Neural progenitor cell (in vitro differentiated cells): ENCODE results near the gene IER5L. TPM values are rescaled to one million over a fixed set of nuclear protein-coding genes. Genes with fewer than 3 reads are reported as not detected.

Experiments
- DNase-seq: peaks from one replicate; pipeline ENCODE4 v3.0.0-alpha.2; 2016; ENCODE audit warnings: low spot score
- H2AFZ ChIP-seq: fragments of 200-600 bp; sonication (generic); replicated peaks from 2 replicates; pipeline ENCODE4 v1.6.1; 2016; ENCODE audit warnings: antibody characterized with exemption
- H3F3A ChIP-seq: fragments of 200-600 bp; sonication (generic); 2 replicates; pipeline ENCODE4 v1.6.1; 2016; ENCODE audit warnings: antibody characterized with exemption, low read depth
- H3K27ac ChIP-seq: fragments of 200-600 bp; sonication (generic); 2 replicates; pipeline ENCODE4 v1.5.1; 2016; ENCODE audit warnings: mild to moderate bottlenecking
- H3K27me3 ChIP-seq: fragments of 200-600 bp; sonication (generic); 2 replicates; pipeline ENCODE4 v1.6.1; 2016; ENCODE audit warnings: mild to moderate bottlenecking, moderate library complexity
- H3K36me3 ChIP-seq: fragments of 200-600 bp; sonication (generic); 2 replicates; pipeline ENCODE4 v1.5.1; 2016
- H3K4me1 ChIP-seq: fragments of 200-600 bp; sonication (generic); 2 replicates; pipeline ENCODE4 v1.6.1; 2016; ENCODE audit warnings: mixed run types
- H3K4me2 ChIP-seq: fragments of 200-600 bp; sonication (generic); 2 replicates; pipeline ENCODE4 v1.6.1; 2016
- H3K4me3 ChIP-seq: fragments of 200-600 bp; sonication (generic); 2 replicates; pipeline ENCODE4 v1.5.1; 2016
- H3K79me2 ChIP-seq: fragments of 200-600 bp; sonication (generic); 2 replicates; pipeline ENCODE4 v1.6.1; 2016; ENCODE audit warnings: low read depth
- H3K9ac ChIP-seq: fragments of 200-600 bp; sonication (generic); 2 replicates; pipeline ENCODE4 v1.6.1; 2016
- H3K9me3 ChIP-seq: fragments of 200-600 bp; sonication (generic); 2 replicates; pipeline ENCODE4 v1.5.1; 2016; ENCODE audit warnings: low read depth
- H4K20me1 ChIP-seq: fragments of 200-600 bp; sonication (generic); 2 replicates; pipeline ENCODE4 v1.6.1; 2016; ENCODE audit warnings: low read depth
- H3K27ac Mint-ChIP-seq: 3 replicates; pipeline ENCODE4 v1.8.0; 2021; ENCODE audit warnings: mixed read lengths
- H3K27me3 Mint-ChIP-seq: 2 replicates; pipeline ENCODE4 v1.8.0; 2022; ENCODE audit warnings: low read depth, mild to moderate bottlenecking, inconsistent platforms, moderate library complexity, mixed read lengths; ENCODE audit not compliant: insufficient read depth
- H3K36me3 Mint-ChIP-seq: 3 replicates; pipeline ENCODE4 v1.8.0; 2021; ENCODE audit warnings: mixed read lengths
- H3K4me1 Mint-ChIP-seq: 3 replicates; pipeline ENCODE4 v1.8.0; 2021; ENCODE audit warnings: mixed read lengths
- H3K4me3 Mint-ChIP-seq: 3 replicates; pipeline ENCODE4 v1.8.0; 2021; ENCODE audit warnings: mild to moderate bottlenecking, moderate library complexity, mixed read lengths
- H3K9me3 Mint-ChIP-seq: 3 replicates; pipeline ENCODE4 v1.8.0; 2020; ENCODE audit warnings: mixed read lengths
- CTCF ChIP-seq: fragments of 200-600 bp; sonication (generic); IDR thresholded peaks from 2 replicates; pipeline ENCODE4 v1.5.1; 2017; ENCODE audit warnings: antibody characterized with exemption, mild to moderate bottlenecking
- EZH2 ChIP-seq: fragments of 200-600 bp; sonication (generic); IDR thresholded peaks from 2 replicates; pipeline ENCODE4 v1.6.1; 2017; ENCODE audit warnings: antibody characterized with exemption, mild to moderate bottlenecking, moderate library complexity
- EZH2phosphoT487 ChIP-seq: fragments of 200-600 bp; sonication (generic); IDR thresholded peaks from 2 replicates; pipeline ENCODE4 v1.6.1; 2017; ENCODE audit warnings: antibody characterized with exemption
- total RNA-seq: library from RNA; depleted of rRNA; stranded (reverse); fragments of >200 nt; gene quantifications from 2 replicates; pipeline ENCODE4 v1.2.3, GENCODE V29; 2015; ENCODE audit warnings: low replicate concordance

Gene IER5L
- total RNA-seq, 1 donor from 2014 or later = 12.2 TPM

GRCh38 chr9:129162497-129163197 lies 15.4 kb downstream of the IER5L start:
- H3K9ac ChIP-seq = no peak overlapping the region
- no peaks in the 10 kb centered on the region for H3K79me2 ChIP-seq
- peaks cover 7% of the 10 kb centered on the region for H3K4me1 ChIP-seq
- Mint-ChIP-seq H3K9me3 (peaks cover 3% of the 10 kb centered on the region), H3K4me3 (no peak overlapping the region), H3K36me3 (peaks cover 11% of the 10 kb centered on the region), H3K27me3 (peaks cover 4% of the 10 kb centered on the region), H3K27ac (peak overlapping the region; percentile 22), H3K4me1 (peaks cover 24% of the 10 kb centered on the region)
- H3K9me3 ChIP-seq = no peaks in the 10 kb centered on the region
- no peak for DNase-seq
- no peaks in the 10 kb centered on the region for H3K36me3 ChIP-seq
- no peak overlapping the region for H3K27ac ChIP-seq
- no peak overlapping the region for H3K4me3 ChIP-seq
- no peaks in the 10 kb centered on the region for H3K27me3 ChIP-seq
- no peak overlapping the region for H3K4me2 ChIP-seq
- H2AFZ ChIP-seq = no peak overlapping the region
- no peak for TF ChIP-seq EZH2phosphoT487
- TF ChIP-seq CTCF = no peak
- no peak for TF ChIP-seq EZH2
- no peaks in the 10 kb centered on the region for H4K20me1 ChIP-seq
- H3F3A ChIP-seq = peaks cover 8% of the 10 kb centered on the region

- H3K27ac Mint-ChIP-seq = no peak overlapping the region
- peaks cover 2% of the 10 kb centered on the region for H3K27me3 Mint-ChIP-seq
- H3K4me1 ChIP-seq = no peaks in the 10 kb centered on the region
- peaks cover 11% of the 10 kb centered on the region for H3K36me3 Mint-ChIP-seq
- H3F3A ChIP-seq = peaks cover 7% of the 10 kb centered on the region
- no peak overlapping the region for H3K9ac ChIP-seq
- no peak for DNase-seq
- TF ChIP-seq EZH2phosphoT487 (no peak), CTCF (no peak), EZH2 (no peak)
- H3K79me2 ChIP-seq = no peaks in the 10 kb centered on the region
- no peak overlapping the region for H3K4me3 ChIP-seq
- peaks cover 16% of the 10 kb centered on the region for H3K4me1 Mint-ChIP-seq
- H3K4me2 ChIP-seq = no peak overlapping the region
- H3K9me3 ChIP-seq = no peaks in the 10 kb centered on the region
- peaks cover 3% of the 10 kb centered on the region for H3K9me3 Mint-ChIP-seq
- H3K27me3 ChIP-seq = no peaks in the 10 kb centered on the region
- no peak overlapping the region for H3K4me3 Mint-ChIP-seq
- no peaks in the 10 kb centered on the region for H3K36me3 ChIP-seq
- no peak overlapping the region for H3K27ac ChIP-seq
- H4K20me1 ChIP-seq = no peaks in the 10 kb centered on the region
- no peak overlapping the region for H2AFZ ChIP-seq
These were observed 16.6 kb downstream of the IER5L start for GRCh38 chr9:129161534-129161837.

GRCh38 chr9:129160712-129161533 lies 17.1 kb downstream of the IER5L start:
- peaks cover 2% of the 10 kb centered on the region for H3K27me3 Mint-ChIP-seq
- Histone ChIP-seq H3K4me2 (no peak overlapping the region), H3K36me3 (no peaks in the 10 kb centered on the region), H3K79me2 (no peaks in the 10 kb centered on the region), H3K27me3 (no peaks in the 10 kb centered on the region), H3K27ac (no peak overlapping the region), H3F3A (peaks cover 7% of the 10 kb centered on the region), H2AFZ (no peak overlapping the region), H3K4me3 (no peak overlapping the region), H3K9me3 (no peaks in the 10 kb centered on the region), H3K4me1 (no peaks in the 10 kb centered on the region), H4K20me1 (no peaks in the 10 kb centered on the region), H3K9ac (no peak overlapping the region)
- H3K9me3 Mint-ChIP-seq = peaks cover 3% of the 10 kb centered on the region
- peaks cover 11% of the 10 kb centered on the region for H3K36me3 Mint-ChIP-seq
- no peak for DNase-seq
- H3K4me1 Mint-ChIP-seq = peaks cover 12% of the 10 kb centered on the region
- H3K27ac Mint-ChIP-seq = no peak overlapping the region
- H3K4me3 Mint-ChIP-seq = no peak overlapping the region
- TF ChIP-seq EZH2 (no peak), CTCF (no peak), EZH2phosphoT487 (no peak)
